OCI-LY1 (cell line): Measurements from ENCODE around the gene CCDC85C.

Source experiments
- EZH2 ChIP-seq: fragments of 200-600 bp; sonication (generic), shearing (Covaris generic); IDR thresholded peaks from 2 replicates; pipeline ENCODE4 v1.8.0; 2017; ENCODE audit warnings: borderline replicate concordance, mixed run types, mild to moderate bottlenecking, antibody characterized with exemption, low read length, moderate library complexity, mixed read lengths
- TF ChIP-seq, protein P1 (sequence below): fragments of 200-600 bp; sonication (generic), shearing (Covaris generic); IDR thresholded peaks from 2 replicates; pipeline ENCODE4 v1.5.1; 2017; ENCODE audit warnings: mild to moderate bottlenecking, antibody characterized with exemption, low read length, moderate library complexity, mixed read lengths

DNA sequence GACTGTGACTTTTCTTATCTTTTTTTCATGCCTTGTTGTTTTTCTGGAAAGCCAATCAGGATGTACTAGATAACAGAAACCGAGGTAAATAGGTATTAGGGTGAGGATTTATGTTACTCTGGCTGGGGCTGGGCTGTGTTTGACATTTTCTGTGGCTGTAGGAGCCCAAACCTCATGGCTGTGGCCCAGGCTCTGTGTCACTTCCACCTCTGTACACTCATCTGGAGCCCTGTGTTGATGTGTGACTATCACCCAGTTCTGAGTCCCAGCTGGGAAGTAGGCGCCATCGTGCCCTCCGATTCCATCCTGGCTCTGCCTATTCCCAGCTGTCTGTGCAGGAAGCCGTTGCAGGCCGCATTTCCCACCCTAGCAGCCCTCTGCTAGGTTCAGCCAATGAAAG is 39.3 kb upstream of the CCDC85C start:
- TF ChIP-seq, protein P1, sequence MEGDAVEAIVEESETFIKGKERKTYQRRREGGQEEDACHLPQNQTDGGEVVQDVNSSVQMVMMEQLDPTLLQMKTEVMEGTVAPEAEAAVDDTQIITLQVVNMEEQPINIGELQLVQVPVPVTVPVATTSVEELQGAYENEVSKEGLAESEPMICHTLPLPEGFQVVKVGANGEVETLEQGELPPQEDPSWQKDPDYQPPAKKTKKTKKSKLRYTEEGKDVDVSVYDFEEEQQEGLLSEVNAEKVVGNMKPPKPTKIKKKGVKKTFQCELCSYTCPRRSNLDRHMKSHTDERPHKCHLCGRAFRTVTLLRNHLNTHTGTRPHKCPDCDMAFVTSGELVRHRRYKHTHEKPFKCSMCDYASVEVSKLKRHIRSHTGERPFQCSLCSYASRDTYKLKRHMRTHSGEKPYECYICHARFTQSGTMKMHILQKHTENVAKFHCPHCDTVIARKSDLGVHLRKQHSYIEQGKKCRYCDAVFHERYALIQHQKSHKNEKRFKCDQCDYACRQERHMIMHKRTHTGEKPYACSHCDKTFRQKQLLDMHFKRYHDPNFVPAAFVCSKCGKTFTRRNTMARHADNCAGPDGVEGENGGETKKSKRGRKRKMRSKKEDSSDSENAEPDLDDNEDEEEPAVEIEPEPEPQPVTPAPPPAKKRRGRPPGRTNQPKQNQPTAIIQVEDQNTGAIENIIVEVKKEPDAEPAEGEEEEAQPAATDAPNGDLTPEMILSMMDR: no peak
- TF ChIP-seq EZH2: no peak
